Central memory CD8-positive, alpha-beta T cell (primary cell): ENCODE measurements around the gene PCSK1N.

Experiments
- ATAC-seq: fragments of 150-1000 bp; cut with Tn5 transposase; replicated peaks from 2 replicates; pipeline ENCODE4 v1.10.0; 2022; ENCODE audit warnings: mild to moderate bottlenecking, moderate FRiP score, moderate number of reproducible peaks; ENCODE audit not compliant: poor library complexity, severe bottlenecking; ENCODE audit errors: extremely low read depth
- DNase-seq, 2 donors: peaks; one replicate each; pipeline ENCODE4 v3.0.0; 2021; ENCODE audit warnings: low spot score in 2 of 2
- H3K27ac Mint-ChIP-seq: one replicate; pipeline ENCODE4 v1.8.0; 2022; ENCODE audit warnings: low read depth, mild to moderate bottlenecking, moderate library complexity, mixed read lengths
- H3K27me3 Mint-ChIP-seq: one replicate; pipeline ENCODE4 v1.8.0; 2022; ENCODE audit warnings: mixed read lengths
- H3K36me3 Mint-ChIP-seq: one replicate; pipeline ENCODE4 v1.8.0; 2022; ENCODE audit warnings: mild to moderate bottlenecking, moderate library complexity, mixed read lengths; ENCODE audit not compliant: insufficient read depth
- H3K4me1 Mint-ChIP-seq: one replicate; pipeline ENCODE4 v1.8.0; 2022; ENCODE audit warnings: mixed read lengths
- H3K4me3 Mint-ChIP-seq: one replicate; pipeline ENCODE4 v1.8.0; 2022; ENCODE audit warnings: mild to moderate bottlenecking, moderate library complexity, mixed read lengths
- H3K9me3 Mint-ChIP-seq: one replicate; pipeline ENCODE4 v1.8.0; 2022; ENCODE audit warnings: mixed read lengths

PCSK1N gene

GRCh38 chrX:48816014-48816810 is 19.2 kb downstream of the PCSK1N start:
- H3K4me1 Mint-ChIP-seq: no peaks in the 10 kb centered on the region
- no peaks in the 10 kb centered on the region for H3K27me3 Mint-ChIP-seq
- no peaks in the 10 kb centered on the region for H3K9me3 Mint-ChIP-seq
- peaks cover 8% of the 10 kb centered on the region for H3K36me3 Mint-ChIP-seq
- DNase-seq (no peak), ATAC-seq (no peak)
- H3K27ac Mint-ChIP-seq: no peak overlapping the region
- no peak overlapping the region for H3K4me3 Mint-ChIP-seq

GRCh38 chrX:48815266-48815665 is 20.1 kb downstream of the PCSK1N start:
- Mint-ChIP-seq H3K36me3 (peaks cover 9% of the 10 kb centered on the region), H3K4me3 (no peak overlapping the region), H3K9me3 (no peaks in the 10 kb centered on the region), H3K4me1 (no peaks in the 10 kb centered on the region), H3K27me3 (no peaks in the 10 kb centered on the region), H3K27ac (no peak overlapping the region)
- DNase-seq: no peak
- no peak for ATAC-seq

GRCh38 chrX:48814722-48815121 is 20.7 kb downstream of the PCSK1N start:
- ATAC-seq (no peak), DNase-seq (no peak)
- no peak overlapping the region for H3K27ac Mint-ChIP-seq
- no peak overlapping the region for H3K4me3 Mint-ChIP-seq
- H3K27me3 Mint-ChIP-seq: no peaks in the 10 kb centered on the region
- peaks cover 9% of the 10 kb centered on the region for H3K36me3 Mint-ChIP-seq
- no peaks in the 10 kb centered on the region for H3K9me3 Mint-ChIP-seq
- no peaks in the 10 kb centered on the region for H3K4me1 Mint-ChIP-seq

GRCh38 chrX:48813644-48814043 is 21.8 kb downstream of the PCSK1N start:
- H3K4me3 Mint-ChIP-seq: no peak overlapping the region
- H3K9me3 Mint-ChIP-seq: no peaks in the 10 kb centered on the region
- H3K36me3 Mint-ChIP-seq: peaks cover 9% of the 10 kb centered on the region
- peak overlapping the region; percentile 72 for H3K27ac Mint-ChIP-seq
- DNase-seq: no peak
- H3K27me3 Mint-ChIP-seq: no peaks in the 10 kb centered on the region
- no peak for ATAC-seq
- H3K4me1 Mint-ChIP-seq: no peaks in the 10 kb centered on the region

- no peaks in the 10 kb centered on the region for H3K9me3 Mint-ChIP-seq
- H3K4me3 Mint-ChIP-seq: no peak overlapping the region
- ATAC-seq: no peak
- no peak overlapping the region for H3K27ac Mint-ChIP-seq
- no peak for DNase-seq
- H3K4me1 Mint-ChIP-seq: peaks cover 21% of the 10 kb centered on the region
- no peaks in the 10 kb centered on the region for H3K27me3 Mint-ChIP-seq
- peaks cover 14% of the 10 kb centered on the region for H3K36me3 Mint-ChIP-seq
Observed at GRCh38 chrX:48806081-48806480, 29.3 kb downstream of the PCSK1N start.

GRCh38 chrX:48802905-48803200 is 32.6 kb downstream of the PCSK1N start:
- Mint-ChIP-seq H3K36me3 (peaks cover 16% of the 10 kb centered on the region), H3K4me3 (peak overlapping the region; percentile 96), H3K4me1 (peaks cover 31% of the 10 kb centered on the region), H3K27ac (peak overlapping the region; percentile 97), H3K27me3 (no peaks in the 10 kb centered on the region), H3K9me3 (no peaks in the 10 kb centered on the region)
- DNase-seq: no peak
- ATAC-seq: no peak

GRCh38 chrX:48802089-48802904 is 33.1 kb downstream of the PCSK1N start:
- peaks cover 31% of the 10 kb centered on the region for H3K4me1 Mint-ChIP-seq
- no peaks in the 10 kb centered on the region for H3K9me3 Mint-ChIP-seq
- H3K27ac Mint-ChIP-seq: peak overlapping the region; percentile 97
- no peak for DNase-seq
- peak overlapping the region; percentile 96 for H3K4me3 Mint-ChIP-seq
- no peaks in the 10 kb centered on the region for H3K27me3 Mint-ChIP-seq
- peaks cover 16% of the 10 kb centered on the region for H3K36me3 Mint-ChIP-seq
- ATAC-seq: no peak

- ATAC-seq: peak; percentile 90
- H3K4me3 Mint-ChIP-seq: peak within 1 kb of the TSS; percentile 96
Observed at GRCh38 chrX:48801280-48802088, 33.9 kb downstream of the PCSK1N start, which contains the start of gene HDAC6. Gene HDAC6 (plus strand): TSS chrX:48802067. CDS start chrX:48802693, 626 bp downstream.

GRCh38 chrX:48800574-48801279 is 34.7 kb downstream of the PCSK1N start:
- Mint-ChIP-seq H3K27ac (peak overlapping the region; percentile 97), H3K36me3 (peaks cover 16% of the 10 kb centered on the region), H3K4me1 (peaks cover 31% of the 10 kb centered on the region), H3K9me3 (no peaks in the 10 kb centered on the region), H3K4me3 (peak overlapping the region; percentile 96), H3K27me3 (no peaks in the 10 kb centered on the region)
- DNase-seq (no peak), ATAC-seq (no peak)

More at GRCh38 chrX:48801280-48802088, 33.9 kb downstream of the PCSK1N start, which contains the start of gene HDAC6:
- peak within 1 kb of the TSS; percentile 97 for H3K27ac Mint-ChIP-seq
- H3K27me3 Mint-ChIP-seq: no peaks in the 10 kb centered on the region
- peaks cover 31% of the 10 kb centered on the region for H3K4me1 Mint-ChIP-seq
- peak; percentile 79 to 95 for DNase-seq
- no peaks in the 10 kb centered on the region for H3K9me3 Mint-ChIP-seq
- H3K36me3 Mint-ChIP-seq: peaks cover 16% of the 10 kb centered on the region

GRCh38 chrX:48798318-48798717 is 37.1 kb downstream of the PCSK1N start:
- H3K27ac Mint-ChIP-seq: no peak overlapping the region
- H3K4me3 Mint-ChIP-seq: no peak overlapping the region
- ATAC-seq (no peak), DNase-seq (no peak)
- no peaks in the 10 kb centered on the region for H3K9me3 Mint-ChIP-seq
- peaks cover 21% of the 10 kb centered on the region for H3K4me1 Mint-ChIP-seq
- H3K36me3 Mint-ChIP-seq: peaks cover 12% of the 10 kb centered on the region
- no peaks in the 10 kb centered on the region for H3K27me3 Mint-ChIP-seq

- Mint-ChIP-seq H3K27ac (no peak overlapping the region), H3K9me3 (no peaks in the 10 kb centered on the region), H3K4me3 (no peak overlapping the region), H3K27me3 (no peaks in the 10 kb centered on the region), H3K36me3 (peaks cover 2% of the 10 kb centered on the region), H3K4me1 (peaks cover 3% of the 10 kb centered on the region)
- no peak for ATAC-seq
- DNase-seq: no peak
Observed at GRCh38 chrX:48794911-48795515, 40.4 kb downstream of the PCSK1N start.
